ENCODE data around the gene DNAJB12. TPM values are rescaled to one million over a fixed set of nuclear protein-coding genes. Genes with fewer than 3 reads are reported as not detected.
A peak's percentile ranks its signal among the peaks of the same experiment; 100 is the strongest.

DNAJB12 gene
- total RNA-seq, 1 donor from 2014 or later: 30.6 TPM

GRCh38 chr10:72336259-72337038, 18.3 kb downstream of the DNAJB12 start:
- H3K4me3 Mint-ChIP-seq: peak overlapping the region; percentile 34
- peaks cover 37% of the 10 kb centered on the region for H3K4me1 Mint-ChIP-seq (ENCODE audit: unreplicated experiment)
- no peak overlapping the region for H3K27ac Mint-ChIP-seq

DNA sequence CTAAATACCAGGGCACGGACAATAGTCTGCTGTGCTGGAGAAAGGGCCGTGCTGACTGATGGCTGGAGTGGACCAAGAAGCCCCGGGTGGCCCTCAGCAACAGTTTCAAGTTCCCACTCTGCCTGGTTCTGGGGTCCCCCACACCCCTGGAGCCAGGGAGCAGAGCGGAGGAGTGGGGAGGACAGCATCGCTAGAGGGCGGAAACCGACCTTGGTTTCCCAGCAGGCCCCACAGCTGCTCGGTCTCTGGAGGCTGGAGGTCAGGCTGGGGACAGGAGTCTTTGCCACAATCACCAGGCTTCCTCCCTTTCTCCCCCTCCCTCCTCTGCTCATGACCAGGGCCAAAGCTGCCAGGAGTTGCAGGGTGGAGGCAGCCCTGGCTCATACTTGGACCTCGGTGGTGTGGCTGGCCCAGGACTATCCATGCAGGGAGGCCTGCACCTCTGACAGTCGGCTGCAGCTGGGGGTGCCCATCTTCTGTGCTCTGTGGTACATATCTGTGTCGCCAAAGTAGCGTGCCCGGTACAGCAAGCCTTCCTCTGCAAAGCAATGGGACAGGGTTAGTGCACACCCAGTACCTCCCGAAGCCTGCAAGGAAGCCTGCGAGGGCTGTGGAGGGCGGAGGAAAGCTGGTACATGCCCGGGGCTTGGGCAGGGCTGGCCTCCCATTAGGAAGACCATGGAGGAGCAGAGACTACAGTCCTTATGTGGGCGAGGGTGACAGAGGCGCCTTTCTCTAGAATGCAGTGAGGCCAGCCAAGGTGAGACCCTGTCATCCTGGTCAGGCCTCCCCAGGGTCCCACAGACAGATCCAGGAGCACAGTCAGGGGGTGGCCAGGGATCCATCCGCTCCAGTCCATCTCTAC, 19.1 kb downstream of the DNAJB12 start:
- H3K9me3 Mint-ChIP-seq: no peaks in the 10 kb centered on the region
- H3K4me3 Mint-ChIP-seq: peak overlapping the region; percentile 25
- peaks cover 42% of the 10 kb centered on the region for H3K4me1 Mint-ChIP-seq (ENCODE audit: unreplicated experiment)
- H3K36me3 Mint-ChIP-seq: peaks cover 8% of the 10 kb centered on the region
- H3K27me3 Mint-ChIP-seq: no peaks in the 10 kb centered on the region
- DNase-seq (ENCODE audit: extremely low spot score, unreplicated experiment): no peak
- no peak overlapping the region for H3K27ac Mint-ChIP-seq
- TF ChIP-seq CTCF (conservative IDR thresholded peaks at IDR 0.05): no peak

More at GRCh38 chr10:72336259-72337038, 18.3 kb downstream of the DNAJB12 start:
- Mint-ChIP-seq H3K9me3 (no peaks in the 10 kb centered on the region), H3K27me3 (no peaks in the 10 kb centered on the region), H3K36me3 (peaks cover 8% of the 10 kb centered on the region)
- TF ChIP-seq CTCF (conservative IDR thresholded peaks at IDR 0.05): no peak
- no peak for DNase-seq (ENCODE audit: extremely low spot score, unreplicated experiment)

- no peak overlapping the region for H3K4me3 Mint-ChIP-seq
- H3K27ac Mint-ChIP-seq: peak overlapping the region; percentile 68
Measured at GRCh38 chr10:72334825-72335393, 19.8 kb downstream of the DNAJB12 start.

GRCh38 chr10:72334196-72334824, 20.4 kb downstream of the DNAJB12 start:
- Mint-ChIP-seq H3K27ac (peak overlapping the region; percentile 68), H3K27me3 (no peaks in the 10 kb centered on the region), H3K36me3 (peaks cover 8% of the 10 kb centered on the region), H3K4me1 (ENCODE audit: unreplicated experiment) (peaks cover 50% of the 10 kb centered on the region), H3K4me3 (peak overlapping the region; percentile 48), H3K9me3 (no peaks in the 10 kb centered on the region)
- TF ChIP-seq CTCF (conservative IDR thresholded peaks at IDR 0.05): no peak
- no peak for DNase-seq (ENCODE audit: extremely low spot score, unreplicated experiment)

More at GRCh38 chr10:72334825-72335393, 19.8 kb downstream of the DNAJB12 start:
- Mint-ChIP-seq H3K4me1 (ENCODE audit: unreplicated experiment) (peaks cover 46% of the 10 kb centered on the region), H3K9me3 (no peaks in the 10 kb centered on the region), H3K36me3 (peaks cover 8% of the 10 kb centered on the region), H3K27me3 (no peaks in the 10 kb centered on the region)
- no peak for DNase-seq (ENCODE audit: extremely low spot score, unreplicated experiment)
- peak; percentile 32 for TF ChIP-seq CTCF (conservative IDR thresholded peaks at IDR 0.05)

Measured in type B pancreatic cell (in vitro differentiated cells).